Suppressor macrophage treated with lipopolysaccharide for 1 hour (primary cell): ENCODE results near the gene PFKFB3.

Source experiments
- DNase-seq, 3 donors: peaks; one replicate each; pipeline ENCODE4 v3.0.0-alpha.2; 2020 to 2022

Gene PFKFB3

DNA sequence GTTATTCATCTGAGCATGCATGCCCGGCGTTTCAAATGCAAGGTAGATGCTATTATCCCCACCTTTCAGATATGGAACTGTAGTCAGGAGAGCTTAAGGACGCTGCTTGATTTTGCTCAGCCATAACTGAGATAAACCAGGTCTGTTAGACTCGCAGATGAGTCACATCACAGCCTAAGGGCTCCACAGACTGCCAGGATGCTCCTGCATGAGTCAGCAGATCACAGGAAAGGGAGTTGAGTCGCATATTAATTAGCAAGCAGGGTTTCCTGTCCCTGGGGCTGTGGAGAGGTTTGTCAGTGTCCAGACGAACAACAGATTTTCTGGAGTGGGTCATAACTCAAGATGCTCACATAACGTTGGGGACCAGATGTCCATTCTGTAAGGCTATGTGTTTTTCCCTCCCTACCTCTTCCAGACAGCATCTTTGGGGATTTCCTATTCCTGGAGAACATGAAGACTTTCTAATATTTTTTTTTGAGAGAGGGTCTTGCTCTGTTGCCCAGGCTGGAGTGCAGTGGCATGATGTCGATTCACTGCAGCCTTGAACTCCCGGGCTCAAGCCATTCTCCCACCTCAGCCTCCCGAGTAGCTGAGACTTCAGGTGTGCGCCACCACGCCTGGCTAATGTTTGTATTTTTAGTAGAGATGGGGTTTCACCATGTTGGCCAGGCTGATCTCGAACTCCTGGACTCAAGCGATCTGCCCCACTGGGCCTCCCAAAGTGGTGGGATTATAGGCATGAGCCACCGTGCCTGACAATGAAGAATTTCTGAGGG lies 36.7 kb downstream of the PFKFB3 start:
- peak; percentile 82 to 89 (median 82) for DNase-seq

DNA sequence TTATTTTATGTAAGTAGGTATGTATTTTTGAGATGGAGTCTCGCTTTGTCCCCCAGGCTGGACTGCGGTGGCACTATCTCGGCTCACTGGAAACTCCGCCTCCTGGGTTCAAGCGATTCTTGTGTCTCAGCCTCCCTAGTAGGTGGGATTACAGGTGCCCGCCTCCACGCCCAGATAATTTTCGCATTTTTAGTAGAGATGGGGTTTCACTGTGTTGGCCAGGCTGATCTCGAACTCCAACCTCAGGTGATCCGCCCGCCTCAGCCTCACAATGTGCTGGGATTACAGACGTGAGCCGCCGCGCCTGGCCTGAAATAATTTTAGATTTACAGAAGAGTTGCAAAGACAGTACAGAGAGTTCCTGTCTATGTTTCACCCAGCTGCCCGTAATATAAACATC lies 37.5 kb downstream of the PFKFB3 start:
- DNase-seq: peak in 1 of 3 donors; percentile 17

DNA sequence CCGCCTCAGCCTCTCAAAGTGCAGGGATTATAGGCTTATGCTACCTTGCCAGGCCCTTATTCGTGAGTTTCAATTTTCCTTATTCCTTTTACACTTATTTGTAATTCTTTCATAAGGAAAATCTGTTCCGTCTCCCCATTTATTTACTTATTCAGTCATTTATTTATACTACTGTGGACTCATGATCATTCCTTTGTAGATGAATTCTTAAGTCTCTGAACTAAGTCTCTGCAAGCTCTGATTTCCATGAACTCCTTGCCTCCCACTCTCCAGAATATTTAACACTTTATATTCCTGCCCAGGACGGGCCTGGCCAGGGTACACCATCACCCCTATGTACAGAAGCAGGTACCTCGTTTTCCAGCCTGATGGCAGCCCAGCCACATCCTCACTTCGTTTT lies 39.4 kb downstream of the PFKFB3 start:
- peak in 1 of 3 donors; percentile 23 for DNase-seq

DNA sequence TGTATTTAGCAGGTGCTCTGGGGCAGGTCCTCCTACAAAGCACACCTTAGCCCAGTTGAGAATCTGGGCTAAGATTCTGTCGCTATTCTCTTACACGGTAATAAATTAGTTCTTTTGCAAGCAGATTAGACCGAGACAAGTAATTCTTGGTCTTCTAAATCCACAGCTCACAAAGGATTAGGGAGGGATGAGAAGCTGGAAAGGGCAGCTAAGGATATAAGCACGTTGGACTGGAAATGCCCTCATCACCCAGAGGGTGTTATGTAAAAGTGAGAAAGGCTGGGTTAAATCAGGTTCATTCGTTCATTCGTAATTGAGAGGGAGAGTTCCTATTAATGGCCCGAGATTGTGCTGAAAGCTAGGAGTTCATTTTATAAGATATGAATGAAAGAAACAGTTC lies 41.8 kb downstream of the PFKFB3 start:
- peak; percentile 8 to 31 (median 14) for DNase-seq

DNA sequence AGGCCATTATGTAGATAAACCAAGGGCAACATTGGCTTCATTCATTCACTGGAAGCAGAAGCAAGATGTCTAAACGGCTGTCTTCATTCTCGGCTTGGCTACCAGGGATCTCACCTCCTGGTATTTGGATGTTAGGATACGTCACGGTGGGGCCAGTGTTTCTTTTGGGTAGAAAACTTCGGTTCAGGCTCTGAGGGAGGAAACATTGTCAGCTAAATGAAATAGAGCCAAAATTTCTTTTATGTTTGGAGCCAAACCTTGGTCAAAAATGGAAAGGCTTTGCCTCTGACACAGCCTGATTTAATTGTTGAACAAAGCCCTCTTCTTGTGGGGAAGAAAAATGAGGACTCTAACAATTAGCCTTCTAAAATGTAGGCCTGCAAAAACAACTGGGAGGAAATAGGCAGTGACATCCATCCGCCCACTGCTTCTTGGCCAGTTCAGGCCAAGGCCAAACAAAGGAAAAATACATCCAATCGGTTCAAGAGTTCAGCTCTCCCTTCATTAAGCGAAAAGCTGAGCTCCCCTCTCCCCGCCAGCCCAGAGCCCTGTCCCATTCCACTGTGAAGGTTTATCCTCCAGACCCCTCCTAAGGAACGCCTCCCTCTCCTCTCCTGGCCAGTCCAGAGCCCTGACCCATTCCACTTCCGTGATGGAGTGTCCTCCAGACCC lies 44.4 kb downstream of the PFKFB3 start:
- DNase-seq: peak; percentile 14 to 49 (median 25)

DNA sequence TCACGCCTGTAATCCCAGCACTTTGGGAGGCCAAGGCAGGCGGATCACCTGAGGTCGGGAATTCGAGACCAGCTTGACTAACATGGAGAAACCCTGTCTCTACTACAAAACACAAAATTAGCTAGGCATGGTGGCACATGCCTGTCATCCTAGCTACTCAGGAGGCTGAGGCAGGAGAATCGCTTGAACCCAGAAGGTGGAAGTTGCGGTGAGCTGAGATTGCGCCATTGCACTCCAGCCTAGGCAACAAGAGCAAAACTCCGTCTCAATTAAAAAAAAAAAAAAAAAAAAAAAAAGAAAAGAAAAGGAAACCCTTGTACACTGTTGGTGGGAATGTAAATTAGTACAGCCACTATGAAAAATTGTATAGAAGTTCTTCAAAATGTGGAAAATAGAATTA lies 46.2 kb downstream of the PFKFB3 start:
- peak in 1 of 3 donors; percentile 23 for DNase-seq

DNA sequence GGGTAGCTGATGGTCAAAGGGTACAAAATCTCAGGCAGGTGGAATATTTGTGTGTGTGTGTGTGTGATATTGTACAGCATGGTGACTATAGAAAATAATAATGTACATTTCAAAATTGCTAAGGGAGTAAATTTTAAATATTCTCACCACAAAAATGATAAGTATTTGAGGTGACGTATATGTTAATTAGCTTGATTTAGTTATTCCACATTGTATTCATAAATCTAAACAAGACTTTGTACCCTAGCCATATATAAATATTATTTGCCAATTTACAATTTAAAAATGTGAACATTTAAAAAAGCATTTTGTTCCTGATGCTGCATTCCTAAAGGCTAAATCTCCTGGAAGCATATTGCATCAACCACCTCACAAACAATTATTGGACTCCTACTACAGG lies 47.0 kb downstream of the PFKFB3 start:
- peak in 1 of 3 donors; percentile 37 for DNase-seq

DNA sequence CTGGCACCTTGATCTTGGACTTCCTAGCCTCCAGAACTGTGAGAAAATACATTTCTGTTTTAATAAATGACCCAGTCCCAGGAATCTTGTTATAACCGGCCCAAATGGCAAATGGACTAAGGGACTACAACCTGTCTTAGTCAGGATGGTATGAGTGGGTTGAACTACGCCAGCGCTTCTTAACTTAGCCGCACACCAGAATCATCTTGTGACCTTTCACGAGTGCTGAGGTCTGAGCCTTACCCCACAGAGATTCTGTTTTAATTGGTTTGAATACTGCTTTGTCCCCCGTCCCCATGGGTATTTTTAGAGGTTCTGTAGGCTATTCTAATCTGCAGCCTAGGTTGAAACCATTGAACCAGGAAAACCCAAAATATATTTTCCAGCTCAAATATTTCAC lies 48.0 kb downstream of the PFKFB3 start:
- DNase-seq: peak in 1 of 3 donors; percentile 34

DNA sequence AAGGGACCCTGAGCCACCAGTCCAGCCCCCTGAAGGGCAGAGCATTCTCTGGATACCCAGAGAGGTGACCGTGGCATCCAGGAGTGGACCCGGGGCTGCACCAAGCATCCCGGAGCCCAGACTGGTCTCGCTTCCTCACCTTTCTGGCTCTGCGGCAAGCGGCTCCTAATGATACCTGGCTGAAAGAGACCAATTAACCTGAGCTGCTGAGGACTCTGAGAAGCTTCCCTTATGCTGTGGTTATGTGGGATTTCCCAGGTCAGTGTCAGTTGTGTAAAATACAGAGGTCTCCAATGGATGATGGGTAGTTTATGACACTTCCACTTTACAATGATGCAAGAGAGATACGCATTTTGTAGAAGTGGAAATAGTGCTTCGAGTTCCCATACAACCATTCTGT lies 51.5 kb downstream of the PFKFB3 start:
- peak; percentile 63 to 88 (median 83) for DNase-seq

DNA sequence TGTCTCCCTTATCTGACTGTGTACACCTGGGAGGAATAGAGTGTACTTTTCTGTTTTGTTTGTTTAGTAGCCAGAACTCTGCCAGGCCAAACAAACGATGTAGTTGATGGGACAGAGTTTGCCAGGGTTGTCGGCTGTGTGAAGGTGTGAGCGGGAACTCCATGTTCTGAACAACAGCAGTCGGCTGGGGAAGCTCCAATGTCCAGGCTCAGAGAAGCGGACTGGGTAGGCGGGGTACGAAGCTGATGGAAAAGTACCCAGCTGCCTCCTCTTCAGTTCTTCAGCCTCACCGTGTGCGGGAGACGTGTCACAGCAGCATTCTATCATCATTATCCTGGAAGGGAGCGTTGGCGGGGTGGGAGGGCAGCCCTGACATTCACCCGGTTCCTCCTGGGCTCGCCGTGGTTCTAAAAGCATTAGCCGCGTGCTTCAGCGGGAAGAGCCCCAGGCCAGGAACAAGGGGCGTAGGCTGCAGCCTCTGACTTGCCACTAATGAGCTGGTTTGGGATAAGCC lies 52.9 kb downstream of the PFKFB3 start:
- no peak for DNase-seq

DNA sequence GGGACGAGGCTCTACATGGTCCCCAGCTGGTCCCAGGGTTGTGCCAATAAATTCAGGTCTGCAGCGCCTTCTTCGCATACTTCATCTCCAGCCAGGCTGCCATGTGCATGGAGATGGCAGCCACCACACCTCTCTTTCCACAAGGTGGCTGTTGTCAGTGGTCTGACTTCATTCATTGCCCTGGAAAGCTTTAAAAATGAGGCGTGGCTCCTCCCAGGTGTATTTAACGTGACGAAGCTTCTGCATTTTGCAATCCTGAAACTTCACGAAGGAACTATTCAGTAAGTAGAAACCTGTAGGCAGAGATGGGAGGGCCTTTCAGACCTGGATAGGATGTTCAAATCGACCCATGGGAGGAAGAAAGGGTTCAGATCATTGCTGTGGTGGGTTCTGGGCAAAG lies 53.7 kb downstream of the PFKFB3 start:
- no peak for DNase-seq

DNA sequence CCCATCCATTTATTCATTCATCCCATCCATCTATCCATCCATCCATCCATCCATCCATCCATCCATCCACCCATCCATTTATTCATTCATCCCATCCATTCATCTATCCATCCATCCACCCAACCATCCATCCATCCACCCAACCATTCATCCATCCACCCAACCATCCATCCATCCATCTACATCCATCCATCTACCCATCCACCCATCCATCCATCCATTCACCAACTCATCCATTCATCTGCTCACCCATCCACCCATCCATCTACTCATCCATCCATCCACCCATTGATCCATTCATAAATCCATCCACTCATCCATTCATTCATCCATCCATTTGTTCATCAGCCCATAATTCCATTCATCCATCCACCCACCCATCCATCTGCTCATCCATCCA lies 56.4 kb downstream of the PFKFB3 start:
- DNase-seq: no peak

DNA sequence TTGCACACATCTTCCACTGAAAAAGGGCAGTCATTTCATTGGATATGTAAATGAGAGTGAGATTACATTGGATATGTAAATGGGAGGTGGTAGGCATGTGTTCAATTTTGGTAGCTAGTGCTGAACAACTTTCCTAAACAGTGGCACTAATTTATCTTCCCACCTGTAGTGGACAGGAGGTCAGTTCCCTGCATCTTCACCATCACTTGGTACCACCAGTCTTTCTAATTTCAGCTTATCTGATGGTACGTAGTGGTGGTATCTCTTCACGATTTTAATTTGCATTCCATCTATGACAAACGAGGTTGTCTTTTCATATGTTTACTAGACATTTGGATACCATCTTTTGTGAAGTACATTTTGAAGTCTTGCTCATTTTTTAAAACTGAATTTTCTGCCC lies 58.1 kb downstream of the PFKFB3 start:
- DNase-seq: no peak

DNA sequence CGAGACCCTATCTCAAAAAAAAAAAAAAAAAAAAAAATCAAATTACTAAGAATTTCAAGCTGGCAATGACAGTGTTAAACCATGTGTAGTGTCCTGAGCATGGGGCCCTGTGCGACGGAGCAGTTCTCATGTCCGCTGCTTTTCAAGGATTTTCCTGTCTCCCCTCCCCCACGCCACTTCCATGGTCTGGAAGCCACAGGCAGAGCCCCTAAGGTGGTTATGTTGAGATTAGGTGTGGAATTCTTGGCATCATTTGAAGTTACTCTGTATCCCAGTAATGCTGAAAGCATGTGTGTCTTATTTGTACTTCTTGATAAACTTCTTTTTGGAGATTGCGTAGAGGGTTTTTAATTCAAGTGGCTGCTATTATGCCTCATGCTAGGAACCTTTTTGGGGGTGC lies 65.2 kb downstream of the PFKFB3 start:
- no peak for DNase-seq

DNA sequence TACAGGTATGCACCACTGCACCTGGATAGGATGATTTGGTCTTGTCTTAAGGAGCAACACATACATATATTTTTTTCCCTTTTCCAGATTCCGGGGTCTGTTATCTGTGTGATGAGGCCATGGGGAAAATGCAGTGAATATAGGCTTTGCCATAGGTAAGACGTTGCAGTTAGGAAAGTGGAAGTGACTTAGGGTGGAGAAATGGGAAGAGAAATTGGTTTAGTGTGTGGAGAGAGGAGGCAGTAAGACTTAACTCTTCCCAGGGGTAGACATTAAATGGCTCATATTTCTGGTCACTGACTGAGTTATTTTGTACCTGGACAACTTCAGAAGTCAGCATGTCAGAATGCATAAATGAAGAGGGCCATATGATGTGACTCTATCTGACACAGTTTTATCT lies 66.7 kb downstream of the PFKFB3 start:
- peak in 1 of 3 donors; percentile 52 for DNase-seq

DNA sequence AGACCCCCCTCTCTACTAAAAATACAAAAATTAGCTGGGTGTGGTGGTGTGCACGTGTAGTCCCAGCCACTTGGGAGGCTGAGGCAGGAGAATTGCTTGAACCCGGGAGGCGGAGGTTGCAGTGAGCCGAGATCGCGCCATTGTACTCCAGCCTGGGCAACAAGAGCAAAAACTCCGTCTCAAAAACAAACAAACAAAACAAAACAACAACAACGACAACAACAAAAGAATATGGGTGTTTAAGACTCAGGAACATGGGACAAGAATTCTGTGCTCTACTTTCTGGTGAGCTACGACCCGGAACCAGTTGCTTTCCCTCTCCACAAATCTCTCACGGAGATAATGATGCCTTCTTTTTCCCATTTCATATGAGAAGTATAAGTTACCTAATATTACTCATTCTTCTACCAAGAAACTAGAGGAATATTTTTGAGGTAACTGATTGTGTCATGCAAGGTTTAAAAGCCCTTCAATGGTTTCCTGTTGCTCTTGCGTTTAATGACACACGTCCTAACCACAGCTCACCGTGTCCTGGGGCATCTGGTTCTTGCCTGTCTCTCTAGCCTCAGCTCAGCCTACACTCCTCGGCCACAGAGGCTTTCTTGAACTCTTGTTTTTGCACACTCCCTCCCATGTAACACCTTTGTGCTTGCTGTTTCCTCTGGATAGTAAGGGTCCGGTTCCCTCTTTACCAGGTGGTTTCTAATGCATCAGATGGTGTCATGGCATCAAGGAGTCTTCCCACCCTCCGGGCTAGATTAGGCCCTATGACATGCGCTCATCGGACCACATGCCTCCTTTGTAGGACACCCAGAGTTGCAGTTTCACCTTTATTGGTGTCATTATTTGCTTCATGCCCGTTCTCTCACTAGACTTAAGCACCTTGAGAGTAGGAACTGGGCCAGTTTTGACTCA lies 67.5 kb downstream of the PFKFB3 start:
- peak in 1 of 3 donors; percentile 46 for DNase-seq

DNA sequence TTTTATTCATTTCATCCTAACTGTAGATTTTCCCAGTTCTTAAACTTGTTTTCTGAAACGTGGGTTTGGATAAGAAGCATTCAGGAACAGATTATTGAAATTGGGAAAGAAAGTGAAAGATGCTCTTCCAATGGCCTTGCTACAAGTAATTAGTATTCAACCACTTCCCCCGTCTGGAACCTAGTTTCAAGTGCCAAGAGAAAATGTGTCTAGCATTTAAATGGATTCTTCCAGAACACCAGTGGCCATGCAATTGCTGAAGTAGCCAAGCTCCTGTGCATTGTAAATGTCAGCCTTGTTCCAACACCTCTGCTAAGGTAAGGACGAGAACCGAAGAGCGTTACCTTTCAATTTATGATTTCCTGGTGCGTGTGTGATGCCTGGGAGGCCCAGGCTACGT lies 68.2 kb downstream of the PFKFB3 start:
- no peak for DNase-seq

DNA sequence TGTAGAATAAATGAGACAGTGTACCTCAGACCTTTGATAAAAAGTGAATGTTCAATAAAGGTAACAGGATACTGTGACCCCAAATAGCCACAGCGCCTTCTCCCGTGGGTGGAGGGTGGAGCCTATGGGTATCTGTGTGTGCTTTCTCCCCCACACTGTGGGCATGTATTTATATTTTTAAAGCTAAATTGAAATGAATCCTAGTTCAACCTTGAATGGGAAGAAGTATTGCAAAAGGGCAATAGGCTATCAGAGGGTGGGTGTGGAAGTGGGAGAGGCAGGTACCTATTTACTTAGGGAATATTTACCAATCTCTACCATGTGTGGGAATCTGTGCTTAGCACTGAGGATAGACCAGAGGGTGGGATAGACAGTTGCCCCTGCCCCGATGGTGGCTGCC lies 68.9 kb downstream of the PFKFB3 start:
- no peak for DNase-seq

DNA sequence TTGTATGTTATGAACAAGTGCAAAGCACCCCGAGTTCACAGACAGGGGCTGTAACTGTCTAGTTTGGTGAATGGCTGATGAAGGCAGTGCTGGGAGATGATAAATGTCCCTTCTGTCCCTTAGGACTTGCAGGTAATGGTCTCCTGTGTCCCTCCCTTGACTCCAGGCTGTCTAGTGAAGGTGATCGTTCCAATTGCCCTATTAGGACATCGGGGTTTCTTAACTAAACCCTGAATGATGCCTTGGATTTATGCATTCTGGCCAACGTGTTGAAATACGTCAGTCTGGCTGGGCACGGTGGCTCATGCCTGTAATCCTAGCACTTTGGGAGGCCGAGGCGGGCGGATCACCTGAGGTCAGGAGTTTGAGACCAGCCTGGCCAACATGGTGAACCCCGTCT lies 69.4 kb downstream of the PFKFB3 start:
- no peak for DNase-seq

DNA sequence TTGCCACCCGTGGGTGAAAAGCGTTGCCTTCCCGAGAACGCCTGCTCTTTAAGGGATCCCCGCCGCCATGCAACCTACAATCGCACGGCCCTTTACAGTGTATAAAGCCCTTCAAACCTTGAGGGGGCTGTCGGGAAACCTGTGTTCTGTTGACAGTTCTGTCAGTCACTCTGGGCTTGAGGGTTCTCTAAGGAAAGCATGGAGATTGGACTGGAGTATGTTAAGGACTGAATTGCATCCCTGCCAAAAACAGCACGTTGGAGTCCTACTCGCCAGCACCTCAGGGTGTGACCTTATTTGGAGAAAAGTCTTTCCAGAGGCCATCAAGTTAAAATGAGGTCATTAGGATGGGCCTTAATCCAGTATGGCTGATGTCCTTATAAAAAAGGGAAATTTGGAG lies 70.6 kb downstream of the PFKFB3 start:
- no peak for DNase-seq

DNA sequence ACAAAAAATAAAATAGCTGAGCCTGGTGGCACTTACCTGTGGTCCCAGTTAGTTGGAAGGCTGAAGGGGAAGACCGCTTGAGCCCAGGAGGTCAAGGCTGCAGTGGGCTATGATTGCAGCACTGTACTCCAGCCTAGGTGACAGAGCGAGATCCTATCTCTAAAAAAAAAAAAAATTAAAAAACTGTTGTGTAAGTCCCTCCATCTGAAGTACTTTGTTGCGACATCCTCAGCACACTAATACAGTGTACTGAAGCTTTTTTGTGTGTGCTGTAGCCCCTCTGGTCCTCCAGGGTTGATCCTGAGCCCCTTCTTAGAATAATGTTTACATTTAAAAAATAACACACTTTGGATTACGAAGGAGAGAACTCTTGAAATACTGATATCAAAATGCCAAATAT lies 71.3 kb downstream of the PFKFB3 start:
- DNase-seq: peak; percentile 39 to 62 (median 50)

DNA sequence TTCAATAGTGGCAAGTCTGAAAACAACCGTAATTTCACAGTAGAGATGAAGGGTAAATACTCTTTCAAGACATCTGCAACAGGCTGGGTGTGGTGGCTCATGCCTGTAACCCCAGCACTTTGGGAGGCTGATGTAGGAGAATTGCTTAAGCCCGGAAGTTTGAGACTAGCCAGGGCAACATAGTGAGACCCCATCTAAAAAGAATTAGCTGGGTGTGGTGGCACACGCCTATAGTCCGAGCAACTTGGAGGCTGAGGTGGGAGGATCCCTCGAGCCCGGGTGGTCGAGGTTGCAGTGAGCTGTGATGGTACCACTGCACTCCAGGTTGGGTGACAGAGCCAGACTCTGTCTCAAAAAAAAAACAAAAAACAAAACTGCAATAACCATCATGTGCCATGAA lies 71.8 kb downstream of the PFKFB3 start:
- peak in 1 of 3 donors; percentile 33 for DNase-seq
